ENCODE data around the gene TMEM61. TPM values are rescaled to one million over a fixed set of nuclear protein-coding genes. Genes with fewer than 3 reads are reported as not detected.

TMEM61 gene
- total RNA-seq, 1 donor from 2014 or later = 2.9 TPM

GRCh38 chr1:54940042-54940441, 40.4 kb upstream of the TMEM61 start:
- no peak for DNase-seq (ENCODE audit: extremely low spot score, unreplicated experiment)
- no peak overlapping the region for H3K4me3 Mint-ChIP-seq
- H3K9me3 Mint-ChIP-seq = no peaks in the 10 kb centered on the region
- no peak for TF ChIP-seq CTCF (conservative IDR thresholded peaks at IDR 0.05)
- no peak overlapping the region for H3K27ac Mint-ChIP-seq
- H3K27me3 Mint-ChIP-seq = peaks cover 2% of the 10 kb centered on the region
- no peaks in the 10 kb centered on the region for H3K36me3 Mint-ChIP-seq
- peaks cover 44% of the 10 kb centered on the region for H3K4me1 Mint-ChIP-seq (ENCODE audit: unreplicated experiment)

GRCh38 chr1:54942976-54943375, 37.5 kb upstream of the TMEM61 start:
- Mint-ChIP-seq H3K27me3 (peaks cover 4% of the 10 kb centered on the region), H3K9me3 (no peaks in the 10 kb centered on the region), H3K4me1 (ENCODE audit: unreplicated experiment) (peaks cover 29% of the 10 kb centered on the region), H3K36me3 (no peaks in the 10 kb centered on the region), H3K4me3 (no peak overlapping the region), H3K27ac (no peak overlapping the region)
- no peak for DNase-seq (ENCODE audit: extremely low spot score, unreplicated experiment)
- TF ChIP-seq CTCF (conservative IDR thresholded peaks at IDR 0.05) = no peak

- TF ChIP-seq CTCF (conservative IDR thresholded peaks at IDR 0.05) = peak; percentile 88
- Mint-ChIP-seq H3K9me3 (no peaks in the 10 kb centered on the region), H3K4me1 (ENCODE audit: unreplicated experiment) (peaks cover 14% of the 10 kb centered on the region), H3K27me3 (peaks cover 4% of the 10 kb centered on the region), H3K36me3 (no peaks in the 10 kb centered on the region), H3K27ac (peak overlapping the region; percentile 39), H3K4me3 (no peak overlapping the region)
- DNase-seq (ENCODE audit: extremely low spot score, unreplicated experiment) = no peak
These were observed 35.6 kb upstream of the TMEM61 start for GRCh38 chr1:54944610-54945392.

GRCh38 chr1:54945393-54945936, 35.0 kb upstream of the TMEM61 start:
- peaks cover 13% of the 10 kb centered on the region for H3K4me1 Mint-ChIP-seq (ENCODE audit: unreplicated experiment)
- no peak overlapping the region for H3K4me3 Mint-ChIP-seq
- no peak for DNase-seq (ENCODE audit: extremely low spot score, unreplicated experiment)
- peaks cover 4% of the 10 kb centered on the region for H3K27me3 Mint-ChIP-seq
- TF ChIP-seq CTCF (conservative IDR thresholded peaks at IDR 0.05) = no peak
- H3K9me3 Mint-ChIP-seq = no peaks in the 10 kb centered on the region
- H3K27ac Mint-ChIP-seq = peak overlapping the region; percentile 39
- no peaks in the 10 kb centered on the region for H3K36me3 Mint-ChIP-seq

GRCh38 chr1:54947540-54947939, 32.9 kb upstream of the TMEM61 start:
- Mint-ChIP-seq H3K36me3 (no peaks in the 10 kb centered on the region), H3K9me3 (no peaks in the 10 kb centered on the region), H3K27ac (no peak overlapping the region), H3K4me3 (no peak overlapping the region), H3K4me1 (ENCODE audit: unreplicated experiment) (peaks cover 21% of the 10 kb centered on the region), H3K27me3 (peaks cover 4% of the 10 kb centered on the region)
- no peak for DNase-seq (ENCODE audit: extremely low spot score, unreplicated experiment)
- TF ChIP-seq CTCF (conservative IDR thresholded peaks at IDR 0.05) = no peak
